Measurements from ENCODE around the gene CTAGE15.
"Not testable (repeated sequence)": the region's sequence is repeated elsewhere in the genome, so short reads cannot be mapped to it uniquely, and the experiment has no call there.

The CTAGE15 gene, protein sequence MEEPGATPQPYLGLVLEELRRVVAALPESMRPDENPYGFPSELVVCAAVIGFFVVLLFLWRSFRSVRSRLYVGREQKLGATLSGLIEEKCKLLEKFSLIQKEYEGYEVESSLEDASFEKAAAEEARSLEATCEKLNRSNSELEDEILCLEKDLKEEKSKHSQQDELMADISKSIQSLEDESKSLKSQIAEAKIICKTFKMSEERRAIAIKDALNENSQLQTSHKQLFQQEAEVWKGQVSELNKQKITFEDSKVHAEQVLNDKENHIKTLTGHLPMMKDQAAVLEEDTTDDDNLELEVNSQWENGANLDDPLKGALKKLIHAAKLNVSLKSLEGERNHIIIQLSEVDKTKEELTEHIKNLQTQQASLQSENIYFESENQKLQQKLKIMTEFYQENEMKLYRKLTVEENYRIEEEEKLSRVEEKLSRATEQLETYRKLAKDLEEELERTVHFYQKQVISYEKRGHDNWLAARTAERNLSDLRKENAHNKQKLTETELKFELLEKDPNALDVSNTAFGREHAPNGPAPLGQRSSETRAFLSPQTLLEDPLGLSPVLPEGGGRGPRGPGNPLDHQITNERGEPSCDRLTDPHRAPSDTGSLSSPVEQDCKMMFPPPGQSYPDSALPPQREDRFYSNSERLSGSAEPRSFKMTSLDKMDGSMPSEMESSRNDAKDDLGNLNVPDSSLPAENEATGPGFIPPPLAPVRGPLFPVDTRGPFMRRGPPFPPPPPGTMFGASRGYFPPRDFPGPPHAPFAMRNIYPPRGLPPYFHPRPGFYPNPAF

GRCh38 chr7:143571501-143571900 is at the start of gene CTAGE15:
Gene CTAGE15 (plus strand): TSS chr7:143571801. CDS start chr7:143571818, 17 bp downstream.
- DNase-seq (ENCODE audit: low spot score), result not testable (repeated sequence)

GRCh38 chr7:143522309-143522916 is 49.2 kb upstream of the CTAGE15 start:
- DNase-seq (ENCODE audit: low spot score), result not testable (repeated sequence)

DNA sequence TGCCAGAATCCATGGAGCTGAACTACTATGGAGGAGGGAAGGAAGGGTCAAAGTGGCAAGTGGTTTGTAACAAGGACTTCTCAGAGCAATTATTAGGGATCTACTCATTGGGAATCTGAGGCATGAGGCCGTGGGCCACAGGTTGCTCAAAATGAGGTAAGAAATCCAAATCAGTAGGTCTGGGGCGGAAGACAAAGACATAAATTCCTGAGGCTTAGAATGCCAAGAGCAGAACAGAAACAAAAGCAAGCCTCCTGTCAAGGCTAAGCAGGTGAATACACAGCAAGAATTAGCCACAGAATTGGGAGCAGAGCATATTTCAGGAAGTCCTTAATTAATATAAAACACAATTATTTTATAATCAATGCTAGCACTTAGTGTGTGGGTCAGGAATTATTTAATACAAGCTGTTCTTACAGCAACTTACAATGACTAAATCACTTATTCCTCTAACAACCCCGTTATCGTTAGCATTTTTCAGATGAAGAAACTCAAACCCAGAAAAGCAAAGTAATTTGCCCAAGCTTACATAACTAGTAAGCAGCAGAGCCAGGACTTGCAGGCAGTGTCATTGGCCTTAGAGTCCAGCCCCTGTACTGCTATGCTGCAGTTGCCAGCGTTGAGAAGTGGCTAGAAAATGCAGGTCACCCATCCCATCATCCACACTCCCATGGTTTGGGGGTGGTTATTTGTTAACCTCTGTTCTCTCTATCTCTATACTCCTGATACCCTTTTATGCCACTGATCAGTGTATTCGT is 40.3 kb upstream of the CTAGE15 start:
- DNase-seq (ENCODE audit: low spot score), result not testable (repeated sequence)

- not testable (repeated sequence) for DNase-seq (ENCODE audit: low spot score)
These were observed 39.7 kb upstream of the CTAGE15 start for GRCh38 chr7:143531932-143532331.

DNA sequence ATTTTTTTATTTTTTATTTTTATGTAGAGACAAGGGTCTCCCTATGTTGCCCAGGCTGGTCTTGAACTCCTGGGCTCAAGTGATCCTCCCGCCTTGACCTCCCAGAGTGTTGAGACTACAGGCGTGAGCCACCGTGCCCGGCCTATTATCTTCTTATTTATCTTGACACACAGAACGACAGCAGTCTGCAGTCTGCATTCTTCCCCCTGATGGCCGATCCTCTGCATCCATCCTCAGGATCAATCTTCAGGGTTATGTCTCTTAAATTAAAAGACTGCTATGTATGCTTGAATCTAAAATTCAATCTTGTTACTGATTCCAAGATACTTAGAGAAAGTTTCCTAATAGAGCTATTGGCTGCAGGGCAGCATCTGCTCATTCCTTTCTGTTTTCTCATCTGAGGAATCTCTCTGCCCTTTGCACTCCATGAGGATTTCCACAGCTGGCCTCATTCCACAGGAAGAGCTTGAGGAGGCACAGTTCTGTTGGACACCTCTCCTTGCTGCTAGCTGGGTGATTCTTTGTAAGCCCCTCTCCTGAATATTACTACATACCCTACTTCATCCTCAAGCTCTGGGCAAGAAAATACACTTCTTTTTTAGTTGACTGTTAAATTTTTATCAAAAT is 38.3 kb upstream of the CTAGE15 start:
- not testable (repeated sequence) for DNase-seq (ENCODE audit: low spot score)

GRCh38 chr7:143536443-143536842 is 35.2 kb upstream of the CTAGE15 start:
- not testable (repeated sequence) for DNase-seq (ENCODE audit: low spot score)

DNA sequence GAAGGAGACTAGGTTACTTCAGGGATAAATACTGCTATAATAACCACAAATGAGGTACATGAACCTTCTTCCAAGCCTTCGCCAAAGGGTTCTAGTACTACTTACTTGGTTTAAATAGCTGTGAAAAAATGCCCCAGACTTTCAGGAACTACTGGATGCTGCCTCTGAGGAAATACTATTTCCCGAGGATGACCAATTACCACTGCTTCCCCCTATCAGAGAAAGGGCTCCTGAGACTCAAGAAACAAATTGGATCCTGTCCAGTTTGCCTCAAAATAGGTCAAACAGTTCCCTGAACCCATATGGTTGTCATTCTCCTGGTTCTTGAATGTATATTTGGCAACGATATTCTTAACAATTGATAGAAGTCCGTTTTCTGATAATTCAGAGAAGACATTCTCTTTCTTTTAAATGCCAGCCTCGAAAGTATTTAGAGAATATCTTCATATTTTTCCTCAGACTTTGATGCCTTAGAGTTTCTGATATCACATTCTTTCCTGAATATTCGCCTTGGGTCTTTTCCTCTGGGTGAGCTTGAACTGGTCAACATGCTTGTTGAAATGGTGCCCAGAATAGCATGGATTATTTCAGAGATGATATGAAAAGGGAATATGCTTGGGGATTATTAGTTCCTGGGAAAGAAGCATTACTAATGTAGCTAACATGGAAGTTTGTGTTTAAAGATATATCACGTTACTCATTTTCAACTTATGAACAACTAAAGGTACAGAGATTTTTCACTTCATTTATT is 28.1 kb upstream of the CTAGE15 start:
- not testable (repeated sequence) for DNase-seq (ENCODE audit: low spot score)

DNA sequence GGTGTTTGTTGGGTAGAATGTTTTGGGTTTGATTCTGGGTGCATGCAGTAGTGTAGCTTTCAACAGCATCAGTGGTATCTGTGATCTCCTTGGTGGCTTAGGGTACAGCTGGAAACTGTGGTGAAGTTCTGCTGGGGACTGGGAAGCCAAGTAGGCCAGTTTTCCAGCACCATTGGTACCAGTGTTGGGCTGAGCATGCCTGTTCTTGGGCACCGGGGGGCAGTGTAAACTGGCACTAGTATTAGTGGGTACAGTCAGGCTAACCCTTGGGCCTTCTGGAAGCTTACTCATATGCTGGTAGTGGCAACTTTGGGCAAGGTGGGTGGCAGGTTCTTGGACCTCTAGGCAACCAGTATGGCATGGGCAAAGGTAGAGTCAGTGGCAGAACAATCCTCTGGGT is 15.6 kb upstream of the CTAGE15 start:
- DNase-seq (ENCODE audit: low spot score), result not testable (repeated sequence)

- not testable (repeated sequence) for DNase-seq (ENCODE audit: low spot score)
These were observed 8.3 kb upstream of the CTAGE15 start for GRCh38 chr7:143563306-143563705.

DNA sequence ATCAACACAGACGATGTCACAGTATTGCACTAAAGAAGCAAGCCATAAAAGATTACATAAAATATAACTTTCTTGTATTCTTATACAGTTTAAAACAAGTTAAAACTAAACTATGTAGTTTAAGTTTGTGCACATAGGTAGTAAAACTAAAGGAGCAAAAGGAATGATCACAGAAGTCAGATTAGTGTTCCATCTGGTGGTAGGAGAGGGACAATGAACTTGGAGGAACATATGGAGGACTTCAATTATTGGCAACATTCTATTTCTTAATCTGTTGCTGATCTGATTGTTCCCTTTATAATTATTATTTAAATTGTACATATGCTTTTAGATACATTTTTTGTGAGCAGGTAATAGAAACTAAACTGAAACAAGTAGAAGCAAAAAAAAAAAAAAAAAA is 5.6 kb upstream of the CTAGE15 start:
- not testable (repeated sequence) for DNase-seq (ENCODE audit: low spot score)

- not testable (repeated sequence) for DNase-seq (ENCODE audit: low spot score)
These were observed 16.6 kb downstream of the CTAGE15 start for GRCh38 chr7:143588183-143588582.

- DNase-seq (ENCODE audit: low spot score), result not testable (repeated sequence)
These were observed 18.3 kb downstream of the CTAGE15 start for GRCh38 chr7:143589897-143590296.

- not testable (repeated sequence) for DNase-seq (ENCODE audit: low spot score)
These were observed 26.5 kb downstream of the CTAGE15 start for GRCh38 chr7:143598086-143598485.

DNA sequence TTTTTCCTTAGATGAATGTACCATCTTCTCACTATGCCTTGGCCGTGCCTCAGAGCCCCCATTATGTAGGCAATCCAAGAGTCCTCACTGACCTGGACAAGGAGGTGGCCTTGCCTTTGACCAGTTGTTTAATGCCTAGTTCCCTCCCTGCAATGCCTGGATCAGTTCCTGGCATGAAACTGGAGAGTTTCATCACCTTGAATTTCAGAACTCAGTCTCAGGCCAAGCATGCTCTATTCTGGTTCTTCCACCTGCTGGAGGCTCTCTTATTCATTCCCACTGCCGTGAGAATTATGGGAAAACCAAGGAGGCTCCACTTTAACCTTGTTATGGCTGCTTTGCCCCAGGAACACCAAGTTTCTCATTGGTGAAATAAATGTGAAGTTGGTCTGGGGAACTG is 31.9 kb downstream of the CTAGE15 start:
- not testable (repeated sequence) for DNase-seq (ENCODE audit: low spot score)

- not testable (repeated sequence) for DNase-seq (ENCODE audit: low spot score)
These were observed 34.5 kb downstream of the CTAGE15 start for GRCh38 chr7:143606088-143606487.

GRCh38 chr7:143615545-143615944 is 43.9 kb downstream of the CTAGE15 start:
- DNase-seq (ENCODE audit: low spot score), result not testable (repeated sequence)

DNA sequence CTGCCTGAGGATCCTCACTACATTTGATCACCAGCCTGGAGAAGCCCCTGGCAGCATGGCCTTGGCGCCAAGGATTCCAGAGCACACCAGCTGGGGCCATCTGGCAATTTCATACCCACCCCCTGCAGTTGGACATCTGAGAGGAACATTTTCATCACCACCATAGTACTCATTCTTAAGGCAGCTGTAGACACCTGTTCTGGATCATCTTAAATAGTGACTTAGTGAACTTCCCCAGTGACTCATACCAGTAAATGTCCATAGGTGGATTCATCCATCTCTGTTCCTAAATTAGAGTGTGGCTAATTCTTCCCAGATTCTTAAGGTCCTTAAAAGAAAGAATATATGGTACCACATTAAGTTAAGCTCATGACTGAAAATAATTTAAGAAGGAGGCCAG is 45.6 kb downstream of the CTAGE15 start:
- not testable (repeated sequence) for DNase-seq (ENCODE audit: low spot score)

DNA sequence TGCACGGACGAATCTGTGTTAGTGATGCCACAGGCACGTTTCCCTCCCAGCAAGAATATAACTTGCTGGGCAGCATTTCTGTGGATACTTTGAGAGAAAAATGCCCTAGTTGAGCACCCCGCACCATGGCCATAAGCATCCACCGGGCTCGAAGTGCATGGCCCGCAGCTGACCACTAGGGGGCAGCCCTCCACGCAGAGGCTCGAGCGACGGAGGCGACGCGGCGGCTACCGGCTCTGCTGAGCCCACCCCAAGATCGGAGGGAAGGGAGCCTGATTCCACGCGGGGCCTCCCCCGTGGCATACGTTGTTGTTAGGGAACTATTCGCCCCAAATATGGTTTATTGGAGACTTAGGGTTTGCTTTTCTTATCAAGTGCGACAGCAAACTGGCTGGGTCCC is 48.5 kb downstream of the CTAGE15 start:
- not testable (repeated sequence) for DNase-seq (ENCODE audit: low spot score)

DNA sequence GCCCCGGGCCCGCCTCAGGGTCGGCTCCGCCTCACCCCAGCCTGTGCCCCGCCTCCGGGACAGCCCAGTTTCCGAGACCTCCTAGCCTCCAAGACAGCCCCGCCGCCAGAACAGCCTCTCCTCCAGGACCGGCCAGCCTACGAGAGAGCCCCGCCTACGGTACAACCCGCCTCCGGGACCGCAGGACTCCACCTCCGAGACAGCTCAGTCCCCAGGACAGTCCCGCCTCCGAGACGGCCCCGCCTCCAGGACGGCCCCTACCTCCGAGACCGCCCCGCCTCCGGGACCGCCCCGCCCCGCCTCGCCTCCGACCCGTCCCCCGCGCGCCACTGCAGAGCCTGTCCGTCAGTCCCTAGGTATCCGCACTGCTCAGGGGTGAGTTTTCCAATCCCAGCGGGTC is 49.0 kb downstream of the CTAGE15 start, which contains the start of gene TCAF2:
TCAF2 (plus strand) TSS at position 329 of the 400 bp plus-strand sequence.
- not testable (repeated sequence) for DNase-seq (ENCODE audit: low spot score)

- DNase-seq (ENCODE audit: low spot score), result not testable (repeated sequence)
These were observed 49.6 kb downstream of the CTAGE15 start for GRCh38 chr7:143621175-143621574.
